Measurements from ENCODE around the gene DZIP1. TPM values are rescaled to one million over a fixed set of nuclear protein-coding genes. Genes with fewer than 3 reads are reported as not detected.
A peak's percentile ranks its signal among the peaks of the same experiment; 100 is the strongest.

Gene DZIP1
- total RNA-seq, 2 experiments from 2014 or later, result 0.17 to 0.33 TPM

GRCh38 chr13:95641291-95642027, 3.0 kb downstream of the DZIP1 start:
- no peak for DNase-seq
- intact Hi-C loops (cut with micrococcal nuclease), result no loop called here
- H3K36me3 Mint-ChIP-seq, result no peaks in the 10 kb centered on the region
- peaks cover 13% of the 10 kb centered on the region for H3K4me1 Mint-ChIP-seq (ENCODE audit: low read depth)
- POLR2A ChIA-PET, result no interaction called here
- H3K9me3 Mint-ChIP-seq, result no peaks in the 10 kb centered on the region
- H3K27ac Mint-ChIP-seq, result no peak overlapping the region
- H3K27me3 Mint-ChIP-seq, result peaks cover 33% of the 10 kb centered on the region
- H3K4me3 Mint-ChIP-seq, result no peak overlapping the region
- CTCF ChIA-PET, result no interaction called here

GRCh38 chr13:95636853-95637252, 7.7 kb downstream of the DZIP1 start:
- intact Hi-C loops (cut with micrococcal nuclease), result loop anchor here (1.0 to 5.0 kb wide), 3 partner anchors 7 to 100 kb away; partner anchors contain the start of genes DNAJC3 and DZIP1
- H3K36me3 Mint-ChIP-seq, result no peaks in the 10 kb centered on the region
- no peak for DNase-seq
- POLR2A ChIA-PET, result no interaction called here
- CTCF ChIA-PET, result no interaction called here
- peaks cover 30% of the 10 kb centered on the region for H3K27me3 Mint-ChIP-seq
- peak overlapping the region; percentile 56 for H3K27ac Mint-ChIP-seq
- no peaks in the 10 kb centered on the region for H3K9me3 Mint-ChIP-seq
- H3K4me1 Mint-ChIP-seq (ENCODE audit: low read depth), result peaks cover 10% of the 10 kb centered on the region
- H3K4me3 Mint-ChIP-seq, result no peak overlapping the region

- Mint-ChIP-seq H3K36me3 (no peaks in the 10 kb centered on the region), H3K27me3 (peaks cover 25% of the 10 kb centered on the region), H3K4me3 (no peak overlapping the region), H3K27ac (no peak overlapping the region), H3K9me3 (no peaks in the 10 kb centered on the region), H3K4me1 (ENCODE audit: low read depth) (no peaks in the 10 kb centered on the region)
- ChIA-PET POLR2A (no interaction called here), CTCF (interaction anchor here (2.9 kb wide), 1 partner anchor 203 kb away, joined by 14 read pairs; no protein-coding TSS in a partner anchor)
- no peak for DNase-seq
- intact Hi-C loops (cut with micrococcal nuclease), result no loop called here
Measured at GRCh38 chr13:95630593-95630992, 13.9 kb downstream of the DZIP1 start.

- ChIA-PET POLR2A (no interaction called here), CTCF (no interaction called here)
- intact Hi-C loops (cut with micrococcal nuclease), result no loop called here
- no peaks in the 10 kb centered on the region for H3K4me1 Mint-ChIP-seq (ENCODE audit: low read depth)
- no peaks in the 10 kb centered on the region for H3K36me3 Mint-ChIP-seq
- H3K27me3 Mint-ChIP-seq, result peaks cover 22% of the 10 kb centered on the region
- no peak overlapping the region for H3K4me3 Mint-ChIP-seq
- no peak for DNase-seq
- no peak overlapping the region for H3K27ac Mint-ChIP-seq
- no peaks in the 10 kb centered on the region for H3K9me3 Mint-ChIP-seq
Measured at GRCh38 chr13:95629071-95629470, 15.4 kb downstream of the DZIP1 start.

- intact Hi-C loops (cut with micrococcal nuclease), result no loop called here
- Mint-ChIP-seq H3K27ac (no peak overlapping the region), H3K9me3 (no peaks in the 10 kb centered on the region), H3K36me3 (no peaks in the 10 kb centered on the region), H3K4me3 (no peak overlapping the region), H3K4me1 (ENCODE audit: low read depth) (no peaks in the 10 kb centered on the region), H3K27me3 (peaks cover 20% of the 10 kb centered on the region)
- DNase-seq, result no peak
- CTCF ChIA-PET, result interaction anchor here (1.5 kb wide), 1 partner anchor 205 kb away, joined by 8 read pairs; no protein-coding TSS in a partner anchor
- POLR2A ChIA-PET, result no interaction called here
Measured at GRCh38 chr13:95628488-95628887, 16.0 kb downstream of the DZIP1 start.

- ChIA-PET CTCF (interaction anchor here (1.5 kb wide), 1 partner anchor 206 kb away, joined by 8 read pairs; no protein-coding TSS in a partner anchor), POLR2A (no interaction called here)
- H3K27ac Mint-ChIP-seq, result no peak overlapping the region
- peaks cover 19% of the 10 kb centered on the region for H3K27me3 Mint-ChIP-seq
- no peak for DNase-seq
- H3K36me3 Mint-ChIP-seq, result no peaks in the 10 kb centered on the region
- H3K4me1 Mint-ChIP-seq (ENCODE audit: low read depth), result no peaks in the 10 kb centered on the region
- H3K4me3 Mint-ChIP-seq, result no peak overlapping the region
- intact Hi-C loops (cut with micrococcal nuclease), result no loop called here
- no peaks in the 10 kb centered on the region for H3K9me3 Mint-ChIP-seq
Measured at GRCh38 chr13:95627590-95627989, 16.9 kb downstream of the DZIP1 start.

- H3K27me3 Mint-ChIP-seq, result peaks cover 14% of the 10 kb centered on the region
- H3K9me3 Mint-ChIP-seq, result no peaks in the 10 kb centered on the region
- no peak overlapping the region for H3K4me3 Mint-ChIP-seq
- intact Hi-C loops (cut with micrococcal nuclease), result no loop called here
- no peaks in the 10 kb centered on the region for H3K4me1 Mint-ChIP-seq (ENCODE audit: low read depth)
- no peaks in the 10 kb centered on the region for H3K36me3 Mint-ChIP-seq
- no peak overlapping the region for H3K27ac Mint-ChIP-seq
- DNase-seq, result no peak
- POLR2A ChIA-PET, result no interaction called here
- CTCF ChIA-PET, result interaction anchor here (1.5 to 7.6 kb wide), 2 partner anchors 207 to 208 kb away, joined by 8 to 192 read pairs; no protein-coding TSS in a partner anchor
Measured at GRCh38 chr13:95626768-95627167, 17.7 kb downstream of the DZIP1 start.

- no peaks in the 10 kb centered on the region for H3K36me3 Mint-ChIP-seq
- H3K27me3 Mint-ChIP-seq, result peaks cover 6% of the 10 kb centered on the region
- peak; percentile 12 for DNase-seq
- ChIA-PET POLR2A (interaction anchor here (0.6 kb wide), 1 partner anchor 53 kb away, joined by 3 read pairs; the partner anchor contains the start of gene DNAJC3), CTCF (interaction anchor here (0.7 to 7.6 kb wide), 23 partner anchors 8 to 358 kb away, joined by 3 to 192 read pairs (median 4); partner anchors contain the start of gene DNAJC3)
- intact Hi-C loops (cut with micrococcal nuclease), result loop anchor here (1.0 to 5.0 kb wide), 4 partner anchors 37 to 357 kb away; no protein-coding TSS in a partner anchor
- no peaks in the 10 kb centered on the region for H3K9me3 Mint-ChIP-seq
- no peak overlapping the region for H3K4me3 Mint-ChIP-seq
- no peaks in the 10 kb centered on the region for H3K4me1 Mint-ChIP-seq (ENCODE audit: low read depth)
- no peak overlapping the region for H3K27ac Mint-ChIP-seq
Measured at GRCh38 chr13:95624020-95624419, 20.5 kb downstream of the DZIP1 start.

- no peak overlapping the region for H3K27ac Mint-ChIP-seq
- intact Hi-C loops (cut with micrococcal nuclease), result loop anchor here (5.0 kb wide), 1 partner anchor 86 kb away; no protein-coding TSS in a partner anchor
- no peak for DNase-seq
- H3K27me3 Mint-ChIP-seq, result peaks cover 6% of the 10 kb centered on the region
- ChIA-PET CTCF (interaction anchor here (0.5 to 7.6 kb wide), 8 partner anchors 37 to 1003 kb away, joined by 3 to 192 read pairs (median 4); no protein-coding TSS in a partner anchor), POLR2A (no interaction called here)
- no peaks in the 10 kb centered on the region for H3K9me3 Mint-ChIP-seq
- no peaks in the 10 kb centered on the region for H3K36me3 Mint-ChIP-seq
- no peaks in the 10 kb centered on the region for H3K4me1 Mint-ChIP-seq (ENCODE audit: low read depth)
- H3K4me3 Mint-ChIP-seq, result no peak overlapping the region
Measured at GRCh38 chr13:95623141-95623540, 21.4 kb downstream of the DZIP1 start.

GRCh38 chr13:95620825-95621498, 23.5 kb downstream of the DZIP1 start:
- Mint-ChIP-seq H3K4me3 (no peak overlapping the region), H3K36me3 (no peaks in the 10 kb centered on the region), H3K27me3 (peaks cover 9% of the 10 kb centered on the region), H3K9me3 (no peaks in the 10 kb centered on the region), H3K27ac (no peak overlapping the region), H3K4me1 (ENCODE audit: low read depth) (no peaks in the 10 kb centered on the region)
- CTCF ChIA-PET, result interaction anchor here (0.6 to 7.6 kb wide), 5 partner anchors 22 to 214 kb away, joined by 3 to 192 read pairs (median 3); no protein-coding TSS in a partner anchor
- DNase-seq, result no peak
- POLR2A ChIA-PET, result no interaction called here
- intact Hi-C loops (cut with micrococcal nuclease), result loop anchor here (5.0 kb wide), 1 partner anchor 84 kb away; no protein-coding TSS in a partner anchor

- Mint-ChIP-seq H3K9me3 (no peaks in the 10 kb centered on the region), H3K36me3 (no peaks in the 10 kb centered on the region), H3K4me3 (no peak overlapping the region), H3K27ac (no peak overlapping the region), H3K4me1 (ENCODE audit: low read depth) (no peaks in the 10 kb centered on the region), H3K27me3 (peaks cover 9% of the 10 kb centered on the region)
- no peak for DNase-seq
- intact Hi-C loops (cut with micrococcal nuclease), result loop anchor here (5.0 kb wide), 1 partner anchor 83 kb away; no protein-coding TSS in a partner anchor
- CTCF ChIA-PET, result interaction anchor here (7.6 kb wide), 1 partner anchor 215 kb away, joined by 192 read pairs; no protein-coding TSS in a partner anchor
- POLR2A ChIA-PET, result no interaction called here
Measured at GRCh38 chr13:95620030-95620824, 24.3 kb downstream of the DZIP1 start.

Data from activated CD4-positive, alpha-beta memory T cell treated with anti-CD3 and anti-CD28 coated beads for 36 hours (primary cell).